HG03457 (cell line): ENCODE data around the gene GTSE1.
"Not testable (repeated sequence)": the region's sequence is repeated elsewhere in the genome, so short reads cannot be mapped to it uniquely, and the experiment has no call there.

Experiments used
- ATAC-seq: cut with Tn5 transposase; IDR thresholded peaks from one replicate; pipeline ENCODE4 v1.9.1; 2021; ENCODE audit warnings: moderate number of reproducible peaks; ENCODE audit not compliant: unreplicated experiment

Gene GTSE1

DNA sequence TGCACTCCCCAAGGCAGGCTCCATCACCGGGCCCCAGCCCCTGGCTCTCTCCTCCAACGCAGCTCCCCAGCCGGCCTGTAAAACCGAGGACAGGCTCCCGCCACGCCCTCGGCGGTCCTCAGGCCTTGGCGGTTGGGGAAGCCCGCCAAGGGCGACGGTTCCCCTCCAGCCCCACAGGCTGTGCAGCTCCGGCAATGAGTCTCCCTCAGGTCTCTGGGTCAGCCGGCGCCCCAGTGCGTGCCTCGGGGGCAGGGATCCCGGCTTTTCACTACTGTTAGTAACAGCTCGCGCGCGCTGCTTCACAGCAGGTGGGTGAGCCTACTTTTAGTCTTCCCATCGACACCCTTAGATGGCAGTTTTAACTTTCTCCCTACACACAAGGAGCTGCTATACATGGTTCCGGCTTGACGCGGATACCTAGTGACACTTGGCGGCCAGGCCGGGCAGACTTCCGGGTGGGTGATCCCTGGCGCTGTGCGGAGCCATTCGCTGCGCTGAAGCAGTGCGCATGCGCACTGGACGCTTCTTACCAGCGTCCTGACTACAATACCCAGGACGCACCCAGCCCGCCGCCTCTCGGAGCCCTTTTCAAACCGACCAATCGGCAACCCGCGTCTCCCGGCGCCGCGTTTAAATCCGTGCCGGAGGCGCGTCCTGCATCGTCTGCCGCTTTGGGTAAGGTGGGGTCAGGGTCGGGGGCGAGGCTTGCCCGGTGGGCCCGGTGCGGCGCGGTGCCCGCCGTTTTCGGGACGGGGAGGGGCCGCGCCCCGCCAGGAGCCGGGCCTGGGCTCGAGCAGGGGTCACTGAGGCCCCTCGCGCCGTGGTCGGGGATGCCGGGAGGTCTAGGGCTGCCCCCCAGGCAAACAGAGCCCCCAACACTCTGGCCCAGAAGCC is at the start of gene GTSE1:
Gene GTSE1, plus strand, starts transcription at position 614 of the 894 bp plus-strand sequence. CDS start 531 bp downstream, outside the sequence.
- ATAC-seq: peak; percentile 85

- ATAC-seq: no peak
Observed at GRCh38 chr22:46247443-46247975, 49.2 kb upstream of the GTSE1 start.

- ATAC-seq: peak; percentile 71
Observed at GRCh38 chr22:46250035-46250782, 46.5 kb upstream of the GTSE1 start, which contains the start of gene CDPF1. CDPF1 (minus strand) TSS chr22:46250293; CDS start chr22:46248284, 2,009 bp downstream.

GRCh38 chr22:46250783-46251125 is 45.9 kb upstream of the GTSE1 start:
- no peak for ATAC-seq

DNA sequence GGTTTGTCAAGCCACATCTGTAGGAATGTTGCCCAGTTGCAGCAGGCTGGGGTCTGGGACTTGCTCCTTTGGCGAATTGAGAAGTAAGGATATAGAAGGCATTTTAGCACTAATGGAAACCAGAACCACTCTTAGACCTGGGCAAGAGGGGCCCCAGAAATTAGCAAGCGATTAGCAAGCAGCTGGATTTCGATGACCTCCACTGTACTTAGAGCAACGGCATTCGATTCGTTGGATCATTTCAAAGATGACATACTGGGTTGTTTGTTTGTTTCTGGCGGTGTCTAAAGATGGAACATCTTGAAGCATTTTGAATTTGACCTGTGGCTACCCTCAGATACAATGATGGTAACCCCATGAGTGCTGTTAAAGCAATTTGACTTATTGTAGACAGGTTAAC is 45.4 kb upstream of the GTSE1 start:
- ATAC-seq: no peak

DNA sequence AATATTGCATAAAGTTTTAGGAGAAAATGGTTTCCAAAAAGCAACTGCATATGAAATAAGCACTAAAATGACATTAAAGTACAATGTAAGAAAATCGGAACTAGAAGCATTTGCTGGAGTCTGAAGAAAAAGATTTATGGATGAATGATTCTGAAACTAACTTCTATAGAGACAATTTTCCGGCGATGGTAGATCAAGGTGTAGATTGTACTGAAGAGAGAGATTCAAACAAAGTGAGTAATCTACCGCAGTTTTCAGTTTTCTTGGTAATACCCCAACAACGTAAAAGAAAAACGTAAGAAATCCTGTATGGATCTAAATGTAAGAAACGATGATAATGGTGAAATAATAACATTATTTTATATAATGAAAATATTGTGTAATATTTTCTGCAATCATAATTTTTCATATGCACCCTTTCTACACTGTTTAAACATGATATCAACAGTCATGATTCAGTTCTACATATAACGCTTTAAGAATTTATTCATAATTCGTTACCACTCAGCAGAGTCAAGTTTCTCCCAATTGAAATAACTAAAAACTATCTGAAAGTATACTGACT is 44.8 kb upstream of the GTSE1 start:
- no peak for ATAC-seq

DNA sequence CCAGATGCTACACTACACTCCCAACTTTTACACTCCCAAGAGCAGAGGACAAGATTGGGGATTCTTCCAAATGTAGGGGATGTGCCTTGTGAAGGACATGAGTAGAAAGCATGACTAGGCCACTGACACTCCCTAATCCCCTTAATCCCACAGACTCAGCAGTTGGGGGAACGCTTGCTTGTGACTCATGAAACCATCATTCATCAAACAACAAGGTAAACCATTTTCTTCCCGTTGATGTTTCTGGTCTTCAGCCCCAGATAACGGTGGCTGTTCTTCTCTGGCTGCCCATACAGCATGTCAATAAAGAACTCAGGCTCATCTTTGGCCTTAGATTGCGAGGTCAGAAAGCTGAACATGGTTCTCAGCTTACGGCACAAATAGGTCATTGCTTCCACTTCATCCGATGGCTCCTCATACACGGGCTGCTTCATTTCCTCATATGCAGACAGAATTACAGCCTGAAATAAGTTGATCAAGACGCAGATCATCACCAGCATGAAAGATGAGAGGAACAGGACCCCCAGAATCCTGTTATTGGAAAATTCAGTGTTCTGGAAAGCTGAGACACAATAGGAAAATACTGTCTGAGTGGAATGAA is 40.2 kb upstream of the GTSE1 start:
- no peak for ATAC-seq

DNA sequence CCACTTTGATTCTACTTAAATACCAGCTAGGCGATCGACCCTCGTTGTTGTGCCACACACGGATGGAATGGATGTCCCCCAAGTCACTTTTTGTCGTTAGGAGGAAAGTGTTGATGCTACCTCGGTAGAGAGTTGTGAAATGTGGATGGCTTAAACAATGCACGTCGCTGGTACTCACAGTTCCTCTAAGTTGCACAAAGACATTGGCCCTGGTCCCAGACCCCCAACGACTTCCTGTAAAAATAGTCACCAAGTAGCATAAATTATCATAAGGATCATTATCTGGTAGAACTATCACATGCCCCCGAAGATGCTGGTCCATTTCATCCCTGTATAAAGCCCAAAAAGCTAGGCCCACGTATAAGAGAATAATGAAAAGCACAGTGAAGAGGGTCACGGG is 37.3 kb upstream of the GTSE1 start:
- ATAC-seq: no peak

GRCh38 chr22:46260038-46260437 is 36.6 kb upstream of the GTSE1 start:
- no peak for ATAC-seq

- ATAC-seq: no peak
Observed at GRCh38 chr22:46262449-46263215, 34.0 kb upstream of the GTSE1 start.

DNA sequence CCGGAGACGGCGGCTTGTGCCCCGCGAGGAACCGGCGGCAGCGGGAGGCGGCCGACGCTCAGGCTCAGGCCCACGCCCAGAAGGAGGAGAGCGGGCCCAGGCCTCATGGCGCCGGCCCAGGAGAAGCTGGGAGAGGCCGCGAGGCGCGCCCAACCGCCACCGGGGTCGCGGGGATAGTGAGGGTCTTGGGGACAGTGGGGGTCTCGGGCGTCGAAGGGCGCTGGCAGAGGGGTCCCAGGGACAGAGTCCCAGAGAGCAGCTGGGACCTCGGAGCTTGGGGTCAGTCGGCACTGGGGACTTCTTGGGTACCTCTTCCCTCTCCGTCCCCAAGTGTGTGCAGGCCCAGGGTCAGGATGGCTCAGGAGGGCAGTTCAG is 33.5 kb upstream of the GTSE1 start, which contains the start of gene PKDREJ:
Gene PKDREJ, minus strand, starts transcription at position 128 of the 375 bp plus-strand sequence. Its CDS starts 21 bp downstream, at position 107.
- no peak for ATAC-seq

DNA sequence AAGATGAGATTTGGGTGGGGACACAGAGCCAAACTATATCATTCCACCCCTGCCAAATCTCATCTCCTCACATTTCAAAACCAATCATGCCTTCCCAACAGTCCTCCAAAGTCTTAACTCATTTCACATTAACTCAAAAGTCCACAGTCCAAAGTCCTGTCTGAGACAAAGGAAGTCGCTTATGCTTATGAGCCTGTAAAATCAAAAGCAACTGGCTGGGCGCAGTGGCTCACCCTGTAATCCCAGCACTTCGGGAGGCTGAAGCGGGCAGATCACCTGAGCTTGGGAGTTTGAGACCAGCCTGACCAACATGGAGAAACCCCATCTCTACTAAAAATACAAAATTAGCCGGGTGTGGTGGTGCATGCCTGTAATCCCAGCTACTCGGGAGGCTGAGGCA is 32.1 kb upstream of the GTSE1 start:
- not testable (repeated sequence) for ATAC-seq

DNA sequence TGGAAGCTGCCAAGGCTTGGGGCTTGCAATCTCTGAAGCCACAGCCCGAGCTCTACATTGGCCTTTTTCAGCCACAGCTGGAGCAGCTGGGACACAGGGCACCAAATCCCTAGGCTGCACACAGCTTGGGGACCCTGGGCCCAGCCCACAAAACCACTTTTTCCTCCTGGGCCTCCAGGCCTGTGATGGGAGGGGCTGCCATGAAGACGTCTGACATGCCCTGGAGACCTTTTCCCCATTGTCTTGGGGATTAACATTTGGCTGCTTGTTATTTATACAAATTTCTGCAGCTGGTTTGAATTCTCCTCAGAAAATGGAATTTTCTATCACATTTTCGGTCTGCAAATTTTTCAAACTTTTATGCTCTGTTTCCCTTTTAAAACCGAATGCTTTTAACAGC is 31.0 kb upstream of the GTSE1 start:
- ATAC-seq: not testable (repeated sequence)

DNA sequence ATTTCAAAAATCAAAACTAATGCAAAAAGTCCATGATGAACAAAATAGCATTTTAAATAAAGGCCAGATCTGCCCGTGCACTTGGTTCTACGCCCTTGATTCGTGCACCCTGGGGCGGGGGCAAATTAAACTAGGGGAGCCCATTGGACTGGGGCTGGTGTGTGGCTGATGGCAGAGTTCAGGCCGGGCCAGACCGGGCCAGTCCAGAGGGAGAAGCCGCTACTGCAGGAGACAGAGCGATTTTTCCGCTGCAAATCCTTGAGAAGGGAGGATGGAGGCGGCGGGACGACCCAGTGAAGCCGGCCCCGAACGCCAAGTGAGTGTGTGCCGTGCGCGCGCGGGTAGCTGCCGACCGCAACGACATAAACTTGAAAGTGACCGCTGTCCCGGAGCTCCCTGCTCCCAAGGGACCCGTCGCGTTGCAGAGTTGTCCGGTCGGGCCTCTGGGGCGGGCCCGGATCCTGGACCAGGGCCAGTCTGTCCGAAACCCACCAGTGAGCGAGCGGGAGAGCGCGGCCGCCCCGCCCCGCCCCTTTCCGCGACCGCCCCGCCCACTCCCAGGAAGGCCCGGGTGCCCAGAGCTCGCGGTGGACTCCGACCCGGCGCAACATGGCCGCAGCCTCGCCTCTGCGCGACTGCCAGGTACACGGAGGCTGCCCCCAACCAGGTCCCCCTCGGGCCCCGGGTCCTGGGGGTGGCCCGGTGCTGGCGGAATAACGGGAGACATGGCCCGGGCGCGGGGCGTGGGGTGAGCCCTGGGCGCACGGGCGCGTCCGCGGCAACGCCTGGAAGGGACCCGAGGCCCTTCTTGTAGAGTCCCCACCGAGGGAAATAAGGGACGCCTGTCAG is 29.0 kb upstream of the GTSE1 start, which contains the start of gene TTC38:
Gene TTC38, plus strand, starts transcription at position 578 of the 849 bp plus-strand sequence. Its CDS starts 32 bp downstream, at position 610.
- ATAC-seq: no peak

DNA sequence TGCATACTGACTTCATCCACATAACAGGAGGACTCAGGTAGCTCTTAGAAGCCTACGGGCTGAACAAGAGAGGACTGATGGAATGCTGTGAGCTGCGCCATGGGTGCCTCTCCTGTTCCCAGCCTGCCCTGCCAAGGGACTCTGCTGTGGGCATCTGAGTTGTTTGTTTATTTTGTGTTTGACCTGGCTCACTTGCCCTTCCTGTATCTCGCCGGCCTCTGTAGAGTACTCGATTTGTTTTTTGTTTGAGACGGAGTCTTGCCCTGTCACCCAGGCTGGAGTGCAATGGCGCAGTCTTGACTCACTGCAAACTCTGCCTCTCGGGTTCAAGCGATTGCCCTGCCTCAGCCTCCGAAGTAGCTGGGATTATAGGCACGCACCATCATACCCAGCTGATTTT is 27.1 kb upstream of the GTSE1 start:
- ATAC-seq: no peak

GRCh38 chr22:46272196-46272595 is 24.5 kb upstream of the GTSE1 start:
- ATAC-seq: no peak

DNA sequence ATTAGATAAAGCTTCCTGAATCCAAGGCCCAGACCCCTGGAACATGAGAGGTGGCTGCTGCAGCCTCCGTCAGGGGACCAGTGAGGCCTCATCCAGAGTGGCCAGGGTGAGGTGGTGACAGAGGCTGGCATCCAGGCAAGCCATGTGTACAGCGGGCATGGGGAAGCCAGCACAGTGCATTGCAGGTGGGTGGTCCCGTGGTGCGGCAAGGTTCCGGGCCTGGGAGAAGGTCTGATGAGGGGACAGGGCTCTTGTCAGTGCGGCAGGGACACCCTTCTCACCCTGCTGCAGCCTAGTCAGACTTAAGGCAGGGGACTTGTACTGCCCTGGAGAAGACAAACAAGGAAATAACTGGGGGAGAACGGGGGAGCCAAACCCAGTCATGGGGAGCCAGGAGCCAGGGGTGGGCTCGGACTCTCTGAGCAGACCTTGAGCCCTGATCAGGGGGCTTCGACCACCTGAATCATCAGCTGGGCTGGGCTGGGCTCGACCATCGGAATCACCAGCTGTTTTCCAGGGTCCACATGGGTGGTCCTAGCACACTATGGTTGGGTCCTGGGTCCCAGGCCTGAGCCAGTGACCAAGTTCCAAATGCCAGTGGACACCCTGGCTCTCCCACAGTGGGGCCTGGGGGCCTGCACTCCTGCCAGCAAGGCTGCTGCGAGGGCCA is 23.8 kb upstream of the GTSE1 start:
- ATAC-seq: no peak

DNA sequence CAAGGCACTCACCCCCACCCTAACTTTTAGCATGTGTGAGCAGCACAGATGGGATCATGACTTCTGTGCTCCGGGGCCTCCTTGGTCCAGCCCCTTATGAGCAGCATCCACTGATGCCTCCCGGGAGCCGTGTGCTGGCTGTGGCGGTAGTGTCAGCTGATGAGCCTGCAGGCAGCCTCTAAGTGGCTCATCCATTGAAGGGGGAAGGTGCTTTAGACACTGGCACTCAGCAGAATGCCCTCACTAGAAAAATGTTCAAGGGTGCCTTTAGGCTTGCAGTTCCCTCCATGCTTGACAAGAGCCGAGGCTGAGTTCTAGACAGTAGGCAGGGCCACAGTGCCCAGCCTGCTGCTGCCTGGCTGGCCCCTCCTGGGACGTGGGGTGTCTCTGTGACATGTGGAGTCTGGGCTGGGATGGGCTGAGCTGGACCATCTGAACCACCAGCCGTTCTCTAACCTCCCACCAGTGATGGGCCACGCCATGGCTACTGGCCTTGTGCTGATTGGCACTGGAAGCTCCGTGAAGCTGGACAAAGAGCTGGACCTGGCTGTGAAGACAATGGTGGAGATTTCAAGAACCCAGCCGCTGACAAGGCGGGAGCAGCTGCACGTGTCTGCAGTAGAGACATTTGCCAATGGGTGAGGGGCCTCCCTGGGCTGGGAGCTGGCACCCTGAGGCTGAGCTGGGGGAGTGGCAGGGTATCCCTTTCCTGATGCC is 23.1 kb upstream of the GTSE1 start:
- no peak for ATAC-seq
